ENCODE results near the gene SMIM45.

Gene SMIM45

DNA sequence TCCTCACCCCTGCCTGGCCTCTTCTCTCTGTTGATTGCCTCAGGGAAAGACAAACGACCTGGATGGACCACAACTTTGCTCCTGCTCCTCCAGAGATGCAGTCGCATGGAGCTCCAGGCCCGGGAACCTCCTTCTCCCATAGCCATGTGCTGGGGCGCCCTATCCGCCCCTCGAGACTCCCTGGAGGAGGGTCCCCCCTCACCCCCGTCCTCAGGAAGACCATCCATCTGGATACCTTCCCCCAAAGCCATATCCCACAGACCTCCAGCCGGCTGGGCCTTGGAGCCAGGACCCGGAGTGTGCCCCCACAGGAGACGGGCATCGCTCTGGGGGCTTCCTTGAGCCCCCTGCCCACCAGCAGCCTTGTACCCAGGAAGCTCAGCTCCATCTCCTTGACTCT lies 19.5 kb downstream of the SMIM45 start:
- Histone ChIP-seq H3K9me3 (ENCODE audit: control insufficient read depth in 2 of 2, low read length in 2 of 2) (no peaks in the 10 kb centered on the region), H3K4me1 (ENCODE audit: control insufficient read depth in 2 of 2, insufficient read depth in 2 of 2, low read length in 2 of 2) (no peaks in the 10 kb centered on the region), H3K9ac (ENCODE audit: low read depth in 1 of 2, low read length in 2 of 2) (no peak overlapping the region), H3K27ac (ENCODE audit: low read depth in 2 of 2, low read length in 2 of 2) (no peak overlapping the region), H3K27me3 (ENCODE audit: control insufficient read depth in 2 of 2, insufficient read depth in 2 of 2, low read length in 2 of 2) (peaks cover 17% of the 10 kb centered on the region in 2 donors), H3K36me3 (ENCODE audit: control insufficient read depth in 2 of 2, insufficient read depth in 2 of 2, low read length in 2 of 2) (no peaks in the 10 kb centered on the region), H3K4me3 (ENCODE audit: low read length in 2 of 2) (no peak overlapping the region)

DNA sequence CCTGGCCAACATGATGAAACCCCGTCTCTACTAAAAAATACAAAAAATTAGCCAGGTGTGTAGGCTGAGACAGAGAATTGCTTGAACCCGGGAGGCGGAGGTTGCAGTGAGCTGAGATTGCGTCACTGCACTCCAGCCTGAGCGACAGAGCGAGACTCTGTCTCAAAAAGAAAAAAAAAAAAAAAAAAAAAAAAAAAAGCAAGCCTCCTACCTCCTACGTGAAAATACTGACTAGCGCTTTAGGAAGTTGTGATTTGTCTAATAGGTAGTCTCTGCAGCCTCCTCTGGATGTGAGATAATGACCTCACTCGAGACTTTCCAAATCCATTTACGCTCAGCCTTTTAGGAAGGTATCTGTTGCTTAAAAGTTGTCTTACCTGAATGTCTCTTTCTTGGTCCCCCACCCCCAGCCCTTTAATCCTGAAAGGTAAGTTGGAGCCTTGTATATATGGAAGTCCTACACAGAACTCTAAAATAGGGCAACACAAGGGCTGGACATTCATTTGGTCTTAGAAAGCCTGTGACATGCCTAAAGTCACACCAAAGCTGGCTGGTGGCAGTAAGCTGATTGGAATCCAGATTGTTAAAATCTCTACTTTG lies 22.8 kb downstream of the SMIM45 start:
- H3K27me3 ChIP-seq (ENCODE audit: control insufficient read depth in 2 of 2, insufficient read depth in 2 of 2, low read length in 2 of 2) = peaks cover 21 to 28% of the 10 kb centered on the region in 2 donors
- peaks cover 4 to 7% of the 10 kb centered on the region in 2 donors for H3K4me1 ChIP-seq (ENCODE audit: control insufficient read depth in 2 of 2, insufficient read depth in 2 of 2, low read length in 2 of 2)

DNA sequence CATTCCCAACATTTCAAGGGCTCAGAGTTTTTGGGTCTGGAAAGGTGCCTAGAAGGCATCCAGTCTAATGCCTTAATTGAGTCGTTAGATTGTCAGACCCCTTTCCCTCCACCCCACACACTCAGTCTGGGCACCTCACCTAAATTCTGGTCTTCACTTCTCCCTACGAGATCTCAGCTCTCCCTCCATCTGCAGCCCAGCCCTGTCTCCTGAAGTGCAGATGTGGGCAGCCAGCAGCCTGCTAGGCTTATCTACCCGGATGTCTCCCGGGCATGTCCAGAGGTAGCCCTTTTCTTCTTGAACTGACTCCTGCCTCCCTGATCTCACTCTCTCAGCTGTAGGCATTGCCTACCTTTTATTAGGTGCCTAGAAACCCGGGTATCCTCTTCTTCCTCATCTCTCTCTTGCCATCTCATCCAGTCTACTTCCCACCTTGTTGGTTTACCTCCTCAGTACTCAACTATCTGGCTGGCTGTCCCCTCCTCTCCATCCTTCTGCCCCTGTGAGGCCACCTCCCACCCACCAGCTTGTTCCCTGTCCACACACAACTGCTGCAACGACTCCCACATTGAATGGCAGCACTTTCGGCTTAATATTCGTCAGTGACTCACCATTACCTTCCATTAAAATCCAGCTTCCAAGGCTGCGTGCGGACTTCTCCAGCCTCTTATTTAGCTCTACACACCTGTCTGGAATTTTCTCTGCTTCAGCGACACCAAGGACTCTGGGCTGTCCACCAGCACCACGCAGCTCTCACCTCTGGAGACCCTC lies 23.5 kb downstream of the SMIM45 start:
- H3K9ac ChIP-seq (ENCODE audit: low read depth in 1 of 2, low read length in 2 of 2) = no peak overlapping the region
- H3K27me3 ChIP-seq (ENCODE audit: control insufficient read depth in 2 of 2, insufficient read depth in 2 of 2, low read length in 2 of 2) = peaks cover 21 to 28% of the 10 kb centered on the region in 2 donors
- H3K27ac ChIP-seq (ENCODE audit: low read depth in 2 of 2, low read length in 2 of 2) = no peak overlapping the region
- H3K9me3 ChIP-seq (ENCODE audit: control insufficient read depth in 2 of 2, low read length in 2 of 2) = no peaks in the 10 kb centered on the region
- no peak overlapping the region for H3K4me3 ChIP-seq (ENCODE audit: low read length in 2 of 2)
- no peaks in the 10 kb centered on the region for H3K36me3 ChIP-seq (ENCODE audit: control insufficient read depth in 2 of 2, insufficient read depth in 2 of 2, low read length in 2 of 2)
- H3K4me1 ChIP-seq (ENCODE audit: control insufficient read depth in 2 of 2, insufficient read depth in 2 of 2, low read length in 2 of 2) = peaks cover 4 to 7% of the 10 kb centered on the region in 2 donors

More for the DNA sequence above, 22.8 kb downstream of the SMIM45 start:
- no peaks in the 10 kb centered on the region for H3K36me3 ChIP-seq (ENCODE audit: control insufficient read depth in 2 of 2, insufficient read depth in 2 of 2, low read length in 2 of 2)
- no peak overlapping the region for H3K9ac ChIP-seq (ENCODE audit: low read depth in 1 of 2, low read length in 2 of 2)
- no peaks in the 10 kb centered on the region for H3K9me3 ChIP-seq (ENCODE audit: control insufficient read depth in 2 of 2, low read length in 2 of 2)
- no peak overlapping the region for H3K4me3 ChIP-seq (ENCODE audit: low read length in 2 of 2)
- no peak overlapping the region for H3K27ac ChIP-seq (ENCODE audit: low read depth in 2 of 2, low read length in 2 of 2)

DNA sequence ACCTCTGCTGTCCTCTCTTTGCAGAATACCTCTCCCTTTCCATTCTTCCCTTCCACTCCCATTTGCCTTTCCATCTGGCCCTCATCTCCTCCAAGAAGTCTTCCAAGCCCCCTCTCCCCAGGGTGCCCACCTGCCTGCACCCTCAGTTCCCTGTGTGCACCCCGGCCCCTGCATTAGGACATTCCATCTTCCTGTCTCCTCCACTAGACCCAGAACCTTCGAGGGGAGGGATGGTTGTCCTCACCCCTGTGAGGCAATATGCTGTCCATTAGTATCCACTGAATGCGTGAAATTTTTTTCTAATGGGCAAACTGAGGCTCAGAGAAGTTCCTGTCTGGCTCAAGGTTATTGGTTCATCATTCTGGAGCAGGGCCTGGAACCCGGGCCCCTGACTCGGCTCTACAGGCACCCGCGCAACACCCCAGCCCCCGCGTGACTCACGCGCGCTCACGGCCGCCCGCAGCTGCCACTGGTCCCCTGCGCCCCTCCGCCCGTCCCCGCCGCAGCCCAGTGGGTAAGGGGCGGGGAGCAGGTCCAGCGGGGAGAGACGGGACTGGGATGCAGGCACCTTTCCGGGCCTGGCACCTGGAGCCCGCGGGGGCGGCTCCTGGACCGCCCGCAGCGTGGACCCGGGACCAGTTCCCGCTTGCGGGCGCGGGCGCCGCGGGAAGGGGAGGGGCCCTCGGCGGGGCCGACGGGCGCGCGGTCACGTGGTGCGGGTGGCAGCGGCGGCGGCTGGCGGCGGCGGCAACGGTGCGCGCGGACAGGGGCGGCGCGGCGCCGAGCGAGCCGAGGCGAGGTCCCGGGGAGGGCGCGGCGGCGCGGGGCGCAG lies 24.3 kb downstream of the SMIM45 start:
- Histone ChIP-seq H3K4me1 (ENCODE audit: control insufficient read depth in 2 of 2, insufficient read depth in 2 of 2, low read length in 2 of 2) (peaks cover 4 to 7% of the 10 kb centered on the region in 2 donors), H3K9me3 (ENCODE audit: control insufficient read depth in 2 of 2, low read length in 2 of 2) (no peaks in the 10 kb centered on the region), H3K27me3 (ENCODE audit: control insufficient read depth in 2 of 2, insufficient read depth in 2 of 2, low read length in 2 of 2) (peaks cover 16 to 28% of the 10 kb centered on the region in 2 donors), H3K27ac (ENCODE audit: low read depth in 2 of 2, low read length in 2 of 2) (no peak overlapping the region), H3K36me3 (ENCODE audit: control insufficient read depth in 2 of 2, insufficient read depth in 2 of 2, low read length in 2 of 2) (no peaks in the 10 kb centered on the region), H3K4me3 (ENCODE audit: low read length in 2 of 2) (peak overlapping the region in 1 of 2 donors; percentile 26), H3K9ac (ENCODE audit: low read depth in 1 of 2, low read length in 2 of 2) (no peak overlapping the region)

DNA sequence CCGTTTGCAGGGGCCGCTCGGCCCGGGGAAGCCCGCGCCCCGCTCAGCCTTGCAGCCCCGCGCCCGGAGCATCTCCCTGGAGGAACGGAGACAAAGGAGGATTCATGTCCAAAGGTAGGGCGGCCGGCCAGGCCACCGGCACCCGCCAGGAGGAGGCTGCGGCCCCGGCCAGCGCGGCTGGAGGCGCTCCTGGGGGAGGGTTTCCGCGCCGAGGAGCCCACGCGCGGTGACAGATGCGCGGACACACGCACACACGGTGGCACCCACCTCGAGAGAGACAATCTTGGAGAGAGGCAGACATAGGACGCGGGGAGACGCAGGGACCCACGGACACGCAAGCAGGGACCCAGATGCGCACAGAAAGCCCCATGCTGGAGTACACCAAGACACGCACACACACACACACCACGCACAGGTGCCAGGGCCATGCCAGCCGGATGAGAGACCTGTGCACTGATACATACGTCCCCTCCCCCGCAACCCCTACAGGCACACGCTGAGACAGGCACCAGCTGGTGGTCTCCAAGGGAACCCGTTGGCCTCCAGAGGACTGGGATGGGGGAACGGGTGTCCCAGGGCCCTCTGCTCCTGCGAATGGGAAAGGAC lies 25.1 kb downstream of the SMIM45 start:
- H3K27me3 ChIP-seq (ENCODE audit: control insufficient read depth in 2 of 2, insufficient read depth in 2 of 2, low read length in 2 of 2) = peaks cover 16 to 28% of the 10 kb centered on the region in 2 donors

DNA sequence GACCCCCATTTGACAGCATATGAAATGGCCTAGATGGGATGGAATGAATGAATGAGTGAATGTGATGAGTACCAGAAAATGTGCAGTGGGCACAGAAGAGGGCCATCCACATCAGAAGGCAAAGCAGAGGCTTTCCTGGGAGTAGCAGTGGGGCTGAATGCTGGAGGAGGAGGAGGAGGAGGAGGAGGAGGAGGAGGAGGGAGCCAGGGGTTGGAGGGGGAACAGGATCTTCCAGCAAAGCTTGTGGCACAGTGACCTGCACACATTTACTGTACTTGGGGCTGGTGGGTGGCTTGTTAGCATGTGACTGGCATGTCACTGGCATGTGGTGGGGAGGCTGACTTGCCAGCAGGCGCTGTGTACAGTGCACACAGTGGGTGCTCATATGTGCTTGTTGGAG lies 26.8 kb downstream of the SMIM45 start:
- H3K27ac ChIP-seq (ENCODE audit: low read depth in 2 of 2, low read length in 2 of 2) = no peak overlapping the region
- peaks cover 16 to 25% of the 10 kb centered on the region in 2 donors for H3K27me3 ChIP-seq (ENCODE audit: control insufficient read depth in 2 of 2, insufficient read depth in 2 of 2, low read length in 2 of 2)
- no peaks in the 10 kb centered on the region for H3K9me3 ChIP-seq (ENCODE audit: control insufficient read depth in 2 of 2, low read length in 2 of 2)
- peaks cover 4 to 7% of the 10 kb centered on the region in 2 donors for H3K4me1 ChIP-seq (ENCODE audit: control insufficient read depth in 2 of 2, insufficient read depth in 2 of 2, low read length in 2 of 2)
- H3K9ac ChIP-seq (ENCODE audit: low read depth in 1 of 2, low read length in 2 of 2) = no peak overlapping the region
- H3K36me3 ChIP-seq (ENCODE audit: control insufficient read depth in 2 of 2, insufficient read depth in 2 of 2, low read length in 2 of 2) = no peaks in the 10 kb centered on the region
- H3K4me3 ChIP-seq (ENCODE audit: low read length in 2 of 2) = no peak overlapping the region

More for the DNA sequence above, 25.1 kb downstream of the SMIM45 start:
- Histone ChIP-seq H3K9me3 (ENCODE audit: control insufficient read depth in 2 of 2, low read length in 2 of 2) (no peaks in the 10 kb centered on the region), H3K36me3 (ENCODE audit: control insufficient read depth in 2 of 2, insufficient read depth in 2 of 2, low read length in 2 of 2) (no peaks in the 10 kb centered on the region), H3K4me1 (ENCODE audit: control insufficient read depth in 2 of 2, insufficient read depth in 2 of 2, low read length in 2 of 2) (peaks cover 4 to 7% of the 10 kb centered on the region in 2 donors), H3K4me3 (ENCODE audit: low read length in 2 of 2) (peak overlapping the region; percentile 26 to 39), H3K9ac (ENCODE audit: low read depth in 1 of 2, low read length in 2 of 2) (no peak overlapping the region), H3K27ac (ENCODE audit: low read depth in 2 of 2, low read length in 2 of 2) (no peak overlapping the region)

DNA sequence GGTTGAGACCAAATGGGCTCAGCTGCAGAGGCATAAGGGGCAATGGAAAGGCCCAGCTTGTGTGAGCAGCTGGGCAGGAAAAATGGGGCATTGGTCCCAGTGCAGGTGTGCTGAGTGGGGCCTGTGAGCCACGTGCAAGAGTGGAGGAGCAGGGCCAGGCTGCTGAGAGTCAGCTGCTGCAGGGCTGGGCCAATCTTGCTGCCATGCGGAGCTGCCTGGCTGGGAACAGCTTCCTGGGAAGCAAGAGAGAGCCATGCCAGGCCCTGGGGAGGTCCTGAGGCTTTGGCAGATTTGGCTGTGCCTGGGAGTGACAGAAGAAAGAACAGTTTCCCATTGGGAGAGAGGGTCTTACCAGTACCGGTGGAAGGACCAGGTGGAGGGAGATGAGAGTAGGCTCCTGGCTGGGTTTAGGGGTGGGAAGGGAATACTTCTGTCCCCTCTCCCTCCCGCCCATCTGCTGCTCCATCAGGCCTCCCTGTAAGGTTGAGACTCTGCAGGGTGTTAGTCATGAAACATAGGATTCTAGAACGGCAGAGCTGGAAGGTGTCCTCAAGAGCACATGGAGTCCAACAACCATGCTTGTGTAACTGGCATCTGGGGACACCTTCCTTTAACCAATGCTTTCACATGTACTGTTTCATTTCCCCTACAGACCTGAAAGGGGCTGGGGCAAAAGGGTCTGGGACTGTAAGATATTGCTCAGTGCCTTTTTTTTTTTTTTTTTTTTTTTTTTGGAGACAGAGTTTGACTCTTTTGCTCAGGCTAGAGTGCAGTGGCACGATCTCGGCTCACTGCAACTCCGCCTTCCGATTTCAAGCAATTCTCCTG lies 27.7 kb downstream of the SMIM45 start:
- Histone ChIP-seq H3K27me3 (ENCODE audit: control insufficient read depth in 2 of 2, insufficient read depth in 2 of 2, low read length in 2 of 2) (peaks cover 16 to 22% of the 10 kb centered on the region in 2 donors), H3K27ac (ENCODE audit: low read depth in 2 of 2, low read length in 2 of 2) (no peak overlapping the region), H3K4me1 (ENCODE audit: control insufficient read depth in 2 of 2, insufficient read depth in 2 of 2, low read length in 2 of 2) (peaks cover 4 to 7% of the 10 kb centered on the region in 2 donors), H3K36me3 (ENCODE audit: control insufficient read depth in 2 of 2, insufficient read depth in 2 of 2, low read length in 2 of 2) (no peaks in the 10 kb centered on the region), H3K4me3 (ENCODE audit: low read length in 2 of 2) (no peak overlapping the region), H3K9me3 (ENCODE audit: control insufficient read depth in 2 of 2, low read length in 2 of 2) (no peaks in the 10 kb centered on the region), H3K9ac (ENCODE audit: low read depth in 1 of 2, low read length in 2 of 2) (no peak overlapping the region)

DNA sequence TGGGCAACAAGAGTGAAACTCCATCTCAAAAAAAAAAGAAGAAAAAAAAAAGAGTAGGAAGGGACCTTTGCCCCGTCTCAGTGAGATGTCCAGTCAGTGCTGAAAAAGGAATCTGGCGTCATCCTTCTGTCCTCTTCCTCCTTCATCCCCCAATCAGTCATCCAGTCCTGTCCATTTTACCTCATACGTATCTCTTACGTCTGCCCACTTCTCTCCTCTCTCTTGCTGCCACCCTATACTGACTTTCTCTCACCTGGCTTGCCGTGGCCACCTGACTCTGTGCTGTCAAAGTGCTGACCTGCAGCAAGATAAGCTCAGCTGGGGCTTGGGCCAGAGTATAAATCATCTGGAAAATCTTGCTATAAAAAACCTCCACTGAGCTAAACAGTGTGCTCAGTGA lies 30.9 kb downstream of the SMIM45 start:
- H3K9me3 ChIP-seq (ENCODE audit: control insufficient read depth in 2 of 2, low read length in 2 of 2) = no peaks in the 10 kb centered on the region
- no peak overlapping the region for H3K4me3 ChIP-seq (ENCODE audit: low read length in 2 of 2)
- H3K4me1 ChIP-seq (ENCODE audit: control insufficient read depth in 2 of 2, insufficient read depth in 2 of 2, low read length in 2 of 2) = no peaks in the 10 kb centered on the region
- no peak overlapping the region for H3K9ac ChIP-seq (ENCODE audit: low read depth in 1 of 2, low read length in 2 of 2)
- H3K36me3 ChIP-seq (ENCODE audit: control insufficient read depth in 2 of 2, insufficient read depth in 2 of 2, low read length in 2 of 2) = no peaks in the 10 kb centered on the region
- H3K27ac ChIP-seq (ENCODE audit: low read depth in 2 of 2, low read length in 2 of 2) = no peak overlapping the region
- H3K27me3 ChIP-seq (ENCODE audit: control insufficient read depth in 2 of 2, insufficient read depth in 2 of 2, low read length in 2 of 2) = peaks cover under 1 to 2% of the 10 kb centered on the region in 2 donors

Measured in mucosa of rectum (tissue), 2 donors.